GM23248 (cell line): ENCODE measurements around the gene FAM76B.

Experiments used
- EZH2 ChIP-seq: fragments of 200-600 bp; sonication (generic); IDR thresholded peaks from 2 replicates; pipeline ENCODE4 v1.6.1; 2018; ENCODE audit warnings: antibody characterized with exemption, mild to moderate bottlenecking; ENCODE audit not compliant: insufficient read depth, poor library complexity, severe bottlenecking
- EZH2phosphoT487 ChIP-seq: fragments of 200-600 bp; sonication (generic); IDR thresholded peaks from 2 replicates; pipeline ENCODE4 v1.6.1; 2018; ENCODE audit warnings: antibody characterized with exemption, moderate library complexity, mild to moderate bottlenecking, low read depth; ENCODE audit not compliant: insufficient read depth

GRCh38 chr11:95802806-95803205 is 13.2 kb upstream of the FAM76B start:
- TF ChIP-seq EZH2phosphoT487 = no peak
- no peak for TF ChIP-seq EZH2
